K562 (cell line): ENCODE data around the gene RNF222. TPM values are rescaled to one million over a fixed set of nuclear protein-coding genes. Genes with fewer than 3 reads are reported as not detected.

ENCODE experiments used
- BCOR ChIP-seq: fragments of 450-650 bp; IDR thresholded peaks from 2 replicates; pipeline ENCODE4 v1.6.1; 2016
- EP400 ChIP-seq: fragments of 450-650 bp; IDR thresholded peaks from 2 replicates; pipeline ENCODE4 v1.6.1; 2017; ENCODE audit warnings: antibody characterized with exemption, mild to moderate bottlenecking, moderate library complexity
- ETS2 ChIP-seq: IDR thresholded peaks from 2 replicates; pipeline ENCODE4 v1.6.1; 2016; ENCODE audit warnings: borderline replicate concordance, missing genetic modification characterization, mild to moderate bottlenecking, moderate library complexity, missing compliant biosample characterization; ENCODE audit not compliant: poor library complexity, severe bottlenecking
- GATA2 ChIP-seq: sonication (generic); formaldehyde crosslinking; IDR thresholded peaks from 2 replicates; pipeline ENCODE4 v1.4.0; 2020; ENCODE audit warnings: mild to moderate bottlenecking, missing genetic modification reagents
- HDAC1 ChIP-seq, 2 experiments: fragments of 450-650 bp; IDR thresholded peaks; 2 replicates each; pipeline ENCODE4 v1.6.1; 2016 to 2017; ENCODE audit warnings: inconsistent platforms in 1 of 2, mild to moderate bottlenecking in 1 of 2, moderate library complexity in 1 of 2
- HDGF ChIP-seq: fragments of 450-650 bp; IDR thresholded peaks from 2 replicates; pipeline ENCODE4 v1.6.1; 2016
- NCOA1 ChIP-seq: fragments of 450-650 bp; IDR thresholded peaks from 2 replicates; pipeline ENCODE4 v1.6.1; 2016; ENCODE audit warnings: low read depth
- PHB2 ChIP-seq: fragments of 450-650 bp; IDR thresholded peaks from 2 replicates; pipeline ENCODE4 v1.6.1; 2017; ENCODE audit warnings: low read depth
- SMAD2 ChIP-seq: fragments of 150-350 bp; IDR thresholded peaks from 2 replicates; pipeline ENCODE4 v1.6.1; 2014; ENCODE audit warnings: low read depth, mild to moderate bottlenecking, low read length
- SMARCB1 ChIP-seq: IDR thresholded peaks from 2 replicates; pipeline ENCODE4 v1.6.1; 2011; ENCODE audit warnings: improper control_type of control experiment, low read depth; ENCODE audit not compliant: insufficient read length
- SMARCE1 ChIP-seq: fragments of 450-650 bp; IDR thresholded peaks from 2 replicates; pipeline ENCODE4 v1.7.1; 2016; ENCODE audit warnings: mild to moderate bottlenecking
- SRSF3 ChIP-seq: fragments of 200-400 bp; formaldehyde crosslinking; IDR thresholded peaks from 2 replicates; pipeline ENCODE4 v1.6.1; 2016; ENCODE audit warnings: mild to moderate bottlenecking, low read length, moderate library complexity; ENCODE audit not compliant: insufficient read depth
- XRCC3 ChIP-seq: fragments of 450-650 bp; IDR thresholded peaks from 2 replicates; pipeline ENCODE4 v1.6.1; 2017; ENCODE audit warnings: mild to moderate bottlenecking, moderate library complexity
- ZNF384 ChIP-seq: IDR thresholded peaks from 2 replicates; pipeline ENCODE4 v1.6.1; 2012; ENCODE audit warnings: low read depth, low read length, improper control_type of control experiment
- ZNF75A ChIP-seq: fragments of 450-650 bp; formaldehyde crosslinking; IDR thresholded peaks from 2 replicates; pipeline ENCODE4 v1.4.0; 2020; ENCODE audit warnings: mild to moderate bottlenecking
- ZNF764 ChIP-seq: fragments of 250-450 bp; sonication (Bioruptor Pico); IDR thresholded peaks from 2 replicates; pipeline ENCODE4 v1.4.0; 2020; ENCODE audit warnings: low read depth, mild to moderate bottlenecking, moderate library complexity
- polyA plus RNA-seq, 8 experiments: library from polyadenylated mRNA; depleted of rRNA in 4 of 8; stranded (reverse) in 5 of 8; unstranded in 3 of 8; fragments of >200 nt; fragmentation: Nextera tagmentation in 2 of 8; fragmentation: Illumina TruSeq in 1 of 8; extraction: Ambion mirVana in 2 of 8; extraction: Trizol in 1 of 8; gene quantifications; 2 replicates each; pipeline versions ENCODE4 v1.2.1 to v1.2.3, GENCODE V29; 2011 to 2014; ENCODE audit warnings: inconsistent platforms in 1 of 8, missing spikeins in 1 of 8
- total RNA-seq, 7 experiments: library from RNA; depleted of rRNA in 6 of 7; stranded (reverse); fragments of >200 nt in 6 of 7; fragmentation: Illumina TruSeq in 2 of 7; extraction: Trizol in 2 of 7; gene quantifications; 2 replicates each; pipeline versions ENCODE4 v1.2.1 to v1.2.3, GENCODE V29; 2011 to 2021; ENCODE audit warnings: low replicate concordance in 1 of 7
- TF ChIP-seq, protein P1 (sequence below): fragments of 450-650 bp; IDR thresholded peaks from 2 replicates; pipeline ENCODE4 v1.6.1; 2018; ENCODE audit not compliant: partially characterized antibody
- TF ChIP-seq, protein P2 (sequence below): sonication (generic); formaldehyde crosslinking; IDR thresholded peaks from 2 replicates; pipeline ENCODE4 v1.8.1; 2023; ENCODE audit warnings: missing genetic modification reagents, mild to moderate bottlenecking, borderline replicate concordance
- TF ChIP-seq, protein P3 (sequence below): fragments of 450-650 bp; IDR thresholded peaks from 2 replicates; pipeline ENCODE4 v1.6.1; 2016; ENCODE audit warnings: borderline replicate concordance

Gene RNF222
- total and polyA plus RNA-seq, 9 of the 15 experiments (the other 6 are each of a cell fraction or from before 2014, with no cell fraction given) = not detected

DNA sequence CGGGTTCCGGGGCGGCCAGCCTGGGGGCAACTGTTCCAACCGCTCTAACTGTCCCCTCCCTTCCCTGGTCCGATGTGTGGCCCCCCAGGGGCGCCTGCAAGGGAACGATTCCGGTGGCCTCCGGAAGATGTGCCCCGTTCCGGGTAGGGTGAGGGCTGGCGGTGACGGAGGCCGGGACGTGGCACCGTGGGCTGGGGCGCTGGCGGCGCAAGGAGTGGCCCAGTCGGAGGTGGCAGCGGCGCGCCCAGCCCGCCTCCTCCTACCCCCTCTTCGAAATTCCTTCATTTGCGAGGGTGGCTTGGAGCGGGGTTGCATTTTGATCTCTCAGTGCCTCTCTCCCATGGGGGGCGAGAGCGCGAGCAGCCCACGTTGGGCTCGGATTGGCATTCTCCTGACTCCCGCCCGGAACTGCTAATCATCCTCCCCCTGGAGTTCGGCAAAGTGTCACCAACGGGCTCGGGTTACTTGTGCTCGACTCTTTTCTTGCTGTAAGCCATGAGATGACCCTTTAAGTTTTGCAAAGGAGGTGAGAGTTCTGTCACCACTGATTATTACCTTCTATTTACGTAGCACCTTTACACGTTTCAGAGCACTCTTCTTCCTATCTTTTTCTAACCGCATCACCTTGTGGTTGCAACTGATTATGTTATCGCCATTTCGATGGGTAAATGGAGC is 38.7 kb upstream of the RNF222 start (continued):
- TF ChIP-seq, protein P1, sequence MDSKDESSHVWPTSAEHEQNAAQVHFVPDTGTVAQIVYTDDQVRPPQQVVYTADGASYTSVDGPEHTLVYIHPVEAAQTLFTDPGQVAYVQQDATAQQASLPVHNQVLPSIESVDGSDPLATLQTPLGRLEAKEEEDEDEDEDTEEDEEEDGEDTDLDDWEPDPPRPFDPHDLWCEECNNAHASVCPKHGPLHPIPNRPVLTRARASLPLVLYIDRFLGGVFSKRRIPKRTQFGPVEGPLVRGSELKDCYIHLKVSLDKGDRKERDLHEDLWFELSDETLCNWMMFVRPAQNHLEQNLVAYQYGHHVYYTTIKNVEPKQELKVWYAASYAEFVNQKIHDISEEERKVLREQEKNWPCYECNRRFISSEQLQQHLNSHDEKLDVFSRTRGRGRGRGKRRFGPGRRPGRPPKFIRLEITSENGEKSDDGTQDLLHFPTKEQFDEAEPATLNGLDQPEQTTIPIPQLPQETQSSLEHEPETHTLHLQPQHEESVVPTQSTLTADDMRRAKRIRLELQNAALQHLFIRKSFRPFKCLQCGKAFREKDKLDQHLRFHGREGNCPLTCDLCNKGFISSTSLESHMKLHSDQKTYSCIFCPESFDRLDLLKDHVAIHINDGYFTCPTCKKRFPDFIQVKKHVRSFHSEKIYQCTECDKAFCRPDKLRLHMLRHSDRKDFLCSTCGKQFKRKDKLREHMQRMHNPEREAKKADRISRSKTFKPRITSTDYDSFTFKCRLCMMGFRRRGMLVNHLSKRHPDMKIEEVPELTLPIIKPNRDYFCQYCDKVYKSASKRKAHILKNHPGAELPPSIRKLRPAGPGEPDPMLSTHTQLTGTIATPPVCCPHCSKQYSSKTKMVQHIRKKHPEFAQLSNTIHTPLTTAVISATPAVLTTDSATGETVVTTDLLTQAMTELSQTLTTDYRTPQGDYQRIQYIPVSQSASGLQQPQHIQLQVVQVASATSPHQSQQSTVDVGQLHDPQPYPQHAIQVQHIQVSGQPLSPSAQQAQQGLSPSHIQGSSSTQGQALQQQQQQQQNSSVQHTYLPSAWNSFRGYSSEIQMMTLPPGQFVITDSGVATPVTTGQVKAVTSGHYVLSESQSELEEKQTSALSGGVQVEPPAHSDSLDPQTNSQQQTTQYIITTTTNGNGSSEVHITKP = peak; percentile 46
- TF ChIP-seq PHB2 (no peak), SMARCE1 (peak; percentile 66), ETS2 (tag) (no peak), ZNF764 (CRISPR knock-in tag) (no peak), HDAC1 (IDR thresholded peaks at IDR 0.05) (0 out of 4 replicates have a peak, but pooled peaks of 1 of the 2 experiments have one; percentile 39), SMARCB1 (no peak), SRSF3 (no peak), NCOA1 (no peak), HDGF (no peak), XRCC3 (no peak), ZNF384 (no peak), SMAD2 (no peak), GATA2 (CRISPR knock-in tag) (no peak; the same call in 1 of the 2 replicates), ZNF75A (CRISPR knock-in tag) (no peak), EP400 (no peak; the same call in 1 of the 2 replicates), BCOR (peak; percentile 50; the same call in 1 of the 2 replicates)
- TF ChIP-seq, protein P2, sequence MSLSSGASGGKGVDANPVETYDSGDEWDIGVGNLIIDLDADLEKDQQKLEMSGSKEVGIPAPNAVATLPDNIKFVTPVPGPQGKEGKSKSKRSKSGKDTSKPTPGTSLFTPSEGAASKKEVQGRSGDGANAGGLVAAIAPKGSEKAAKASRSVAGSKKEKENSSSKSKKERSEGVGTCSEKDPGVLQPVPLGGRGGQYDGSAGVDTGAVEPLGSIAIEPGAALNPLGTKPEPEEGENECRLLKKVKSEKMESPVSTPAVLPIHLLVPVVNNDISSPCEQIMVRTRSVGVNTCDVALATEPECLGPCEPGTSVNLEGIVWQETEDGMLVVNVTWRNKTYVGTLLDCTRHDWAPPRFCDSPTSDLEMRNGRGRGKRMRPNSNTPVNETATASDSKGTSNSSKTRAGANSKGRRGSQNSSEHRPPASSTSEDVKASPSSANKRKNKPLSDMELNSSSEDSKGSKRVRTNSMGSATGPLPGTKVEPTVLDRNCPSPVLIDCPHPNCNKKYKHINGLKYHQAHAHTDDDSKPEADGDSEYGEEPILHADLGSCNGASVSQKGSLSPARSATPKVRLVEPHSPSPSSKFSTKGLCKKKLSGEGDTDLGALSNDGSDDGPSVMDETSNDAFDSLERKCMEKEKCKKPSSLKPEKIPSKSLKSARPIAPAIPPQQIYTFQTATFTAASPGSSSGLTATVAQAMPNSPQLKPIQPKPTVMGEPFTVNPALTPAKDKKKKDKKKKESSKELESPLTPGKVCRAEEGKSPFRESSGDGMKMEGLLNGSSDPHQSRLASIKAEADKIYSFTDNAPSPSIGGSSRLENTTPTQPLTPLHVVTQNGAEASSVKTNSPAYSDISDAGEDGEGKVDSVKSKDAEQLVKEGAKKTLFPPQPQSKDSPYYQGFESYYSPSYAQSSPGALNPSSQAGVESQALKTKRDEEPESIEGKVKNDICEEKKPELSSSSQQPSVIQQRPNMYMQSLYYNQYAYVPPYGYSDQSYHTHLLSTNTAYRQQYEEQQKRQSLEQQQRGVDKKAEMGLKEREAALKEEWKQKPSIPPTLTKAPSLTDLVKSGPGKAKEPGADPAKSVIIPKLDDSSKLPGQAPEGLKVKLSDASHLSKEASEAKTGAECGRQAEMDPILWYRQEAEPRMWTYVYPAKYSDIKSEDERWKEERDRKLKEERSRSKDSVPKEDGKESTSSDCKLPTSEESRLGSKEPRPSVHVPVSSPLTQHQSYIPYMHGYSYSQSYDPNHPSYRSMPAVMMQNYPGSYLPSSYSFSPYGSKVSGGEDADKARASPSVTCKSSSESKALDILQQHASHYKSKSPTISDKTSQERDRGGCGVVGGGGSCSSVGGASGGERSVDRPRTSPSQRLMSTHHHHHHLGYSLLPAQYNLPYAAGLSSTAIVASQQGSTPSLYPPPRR (CRISPR knock-in tag) = no peak
- TF ChIP-seq, protein P3, sequence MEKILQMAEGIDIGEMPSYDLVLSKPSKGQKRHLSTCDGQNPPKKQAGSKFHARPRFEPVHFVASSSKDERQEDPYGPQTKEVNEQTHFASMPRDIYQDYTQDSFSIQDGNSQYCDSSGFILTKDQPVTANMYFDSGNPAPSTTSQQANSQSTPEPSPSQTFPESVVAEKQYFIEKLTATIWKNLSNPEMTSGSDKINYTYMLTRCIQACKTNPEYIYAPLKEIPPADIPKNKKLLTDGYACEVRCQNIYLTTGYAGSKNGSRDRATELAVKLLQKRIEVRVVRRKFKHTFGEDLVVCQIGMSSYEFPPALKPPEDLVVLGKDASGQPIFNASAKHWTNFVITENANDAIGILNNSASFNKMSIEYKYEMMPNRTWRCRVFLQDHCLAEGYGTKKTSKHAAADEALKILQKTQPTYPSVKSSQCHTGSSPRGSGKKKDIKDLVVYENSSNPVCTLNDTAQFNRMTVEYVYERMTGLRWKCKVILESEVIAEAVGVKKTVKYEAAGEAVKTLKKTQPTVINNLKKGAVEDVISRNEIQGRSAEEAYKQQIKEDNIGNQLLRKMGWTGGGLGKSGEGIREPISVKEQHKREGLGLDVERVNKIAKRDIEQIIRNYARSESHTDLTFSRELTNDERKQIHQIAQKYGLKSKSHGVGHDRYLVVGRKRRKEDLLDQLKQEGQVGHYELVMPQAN = no peak
